ENCODE results near the gene HOXA10.

The HOXA10 gene

GRCh38 chr7:27182285-27182841 lies 8.2 kb upstream of the HOXA10 start:
- Histone ChIP-seq H3K9ac (ENCODE audit: low read depth, low read length) (no peak overlapping the region), H3K9me3 (ENCODE audit: control insufficient read depth, insufficient read depth, low read length) (no peaks in the 10 kb centered on the region), H3K4me3 (ENCODE audit: low read depth, low read length) (no peak overlapping the region), H3K27ac (ENCODE audit: low read depth, low read length) (no peak overlapping the region), H3K4me1 (ENCODE audit: control insufficient read depth, insufficient read depth, low read length) (peaks cover 23% of the 10 kb centered on the region), H3K27me3 (ENCODE audit: control insufficient read depth, insufficient read depth, low read length) (peaks cover 100% of the 10 kb centered on the region), H3K36me3 (ENCODE audit: control insufficient read depth, insufficient read depth, low read length) (no peaks in the 10 kb centered on the region)

- Histone ChIP-seq H3K9me3 (ENCODE audit: control insufficient read depth, insufficient read depth, low read length) (no peaks in the 10 kb centered on the region), H3K27me3 (ENCODE audit: control insufficient read depth, insufficient read depth, low read length) (peaks cover 100% of the 10 kb centered on the region), H3K9ac (ENCODE audit: low read depth, low read length) (no peak overlapping the region), H3K4me1 (ENCODE audit: control insufficient read depth, insufficient read depth, low read length) (peaks cover 18% of the 10 kb centered on the region), H3K4me3 (ENCODE audit: low read depth, low read length) (no peak overlapping the region), H3K27ac (ENCODE audit: low read depth, low read length) (no peak overlapping the region), H3K36me3 (ENCODE audit: control insufficient read depth, insufficient read depth, low read length) (no peaks in the 10 kb centered on the region)
Measured at GRCh38 chr7:27181795-27182275, 7.7 kb upstream of the HOXA10 start.

- peaks cover 7% of the 10 kb centered on the region for H3K4me1 ChIP-seq (ENCODE audit: control insufficient read depth, insufficient read depth, low read length)
- no peaks in the 10 kb centered on the region for H3K36me3 ChIP-seq (ENCODE audit: control insufficient read depth, insufficient read depth, low read length)
- no peak overlapping the region for H3K9ac ChIP-seq (ENCODE audit: low read depth, low read length)
- peaks cover 100% of the 10 kb centered on the region for H3K27me3 ChIP-seq (ENCODE audit: control insufficient read depth, insufficient read depth, low read length)
- H3K27ac ChIP-seq (ENCODE audit: low read depth, low read length): no peak overlapping the region
- H3K4me3 ChIP-seq (ENCODE audit: low read depth, low read length): no peak overlapping the region
- H3K9me3 ChIP-seq (ENCODE audit: control insufficient read depth, insufficient read depth, low read length): no peaks in the 10 kb centered on the region
Measured at GRCh38 chr7:27180431-27181420, 6.6 kb upstream of the HOXA10 start.

GRCh38 chr7:27179503-27180430 lies 5.6 kb upstream of the HOXA10 start:
- no peaks in the 10 kb centered on the region for H3K36me3 ChIP-seq (ENCODE audit: control insufficient read depth, insufficient read depth, low read length)
- no peak overlapping the region for H3K9ac ChIP-seq (ENCODE audit: low read depth, low read length)
- no peak overlapping the region for H3K27ac ChIP-seq (ENCODE audit: low read depth, low read length)
- peaks cover 3% of the 10 kb centered on the region; the same call in 1 of the 2 replicates for H3K4me1 ChIP-seq (ENCODE audit: control insufficient read depth, insufficient read depth, low read length)
- H3K27me3 ChIP-seq (ENCODE audit: control insufficient read depth, insufficient read depth, low read length): peaks cover 100% of the 10 kb centered on the region
- H3K4me3 ChIP-seq (ENCODE audit: low read depth, low read length): no peak overlapping the region
- H3K9me3 ChIP-seq (ENCODE audit: control insufficient read depth, insufficient read depth, low read length): no peaks in the 10 kb centered on the region

- no peaks in the 10 kb centered on the region for H3K9me3 ChIP-seq (ENCODE audit: control insufficient read depth, insufficient read depth, low read length)
- no peak overlapping the region for H3K4me3 ChIP-seq (ENCODE audit: low read depth, low read length)
- H3K9ac ChIP-seq (ENCODE audit: low read depth, low read length): no peak overlapping the region
- no peak overlapping the region for H3K27ac ChIP-seq (ENCODE audit: low read depth, low read length)
- peaks cover 100% of the 10 kb centered on the region for H3K27me3 ChIP-seq (ENCODE audit: control insufficient read depth, insufficient read depth, low read length)
- H3K36me3 ChIP-seq (ENCODE audit: control insufficient read depth, insufficient read depth, low read length): no peaks in the 10 kb centered on the region
- peaks cover 3% of the 10 kb centered on the region; the same call in 1 of the 2 replicates for H3K4me1 ChIP-seq (ENCODE audit: control insufficient read depth, insufficient read depth, low read length)
Measured at GRCh38 chr7:27179030-27179429, 4.9 kb upstream of the HOXA10 start.

- H3K9ac ChIP-seq (ENCODE audit: low read depth, low read length): no peak overlapping the region
- H3K9me3 ChIP-seq (ENCODE audit: control insufficient read depth, insufficient read depth, low read length): no peaks in the 10 kb centered on the region
- no peak overlapping the region for H3K4me3 ChIP-seq (ENCODE audit: low read depth, low read length)
- no peak overlapping the region for H3K27ac ChIP-seq (ENCODE audit: low read depth, low read length)
- H3K27me3 ChIP-seq (ENCODE audit: control insufficient read depth, insufficient read depth, low read length): peaks cover 100% of the 10 kb centered on the region
- peaks cover 3% of the 10 kb centered on the region; the same call in 1 of the 2 replicates for H3K4me1 ChIP-seq (ENCODE audit: control insufficient read depth, insufficient read depth, low read length)
- H3K36me3 ChIP-seq (ENCODE audit: control insufficient read depth, insufficient read depth, low read length): no peaks in the 10 kb centered on the region
Measured at GRCh38 chr7:27178366-27178765, 4.2 kb upstream of the HOXA10 start.

- Histone ChIP-seq H3K9ac (ENCODE audit: low read depth, low read length) (no peak overlapping the region), H3K4me3 (ENCODE audit: low read depth, low read length) (no peak overlapping the region), H3K9me3 (ENCODE audit: control insufficient read depth, insufficient read depth, low read length) (no peaks in the 10 kb centered on the region), H3K27ac (ENCODE audit: low read depth, low read length) (no peak overlapping the region), H3K4me1 (ENCODE audit: control insufficient read depth, insufficient read depth, low read length) (peaks cover 2% of the 10 kb centered on the region; the same call in 1 of the 2 replicates), H3K27me3 (ENCODE audit: control insufficient read depth, insufficient read depth, low read length) (peaks cover 100% of the 10 kb centered on the region), H3K36me3 (ENCODE audit: control insufficient read depth, insufficient read depth, low read length) (no peaks in the 10 kb centered on the region)
Measured at GRCh38 chr7:27177795-27178320, 3.7 kb upstream of the HOXA10 start.

- H3K27me3 ChIP-seq (ENCODE audit: control insufficient read depth, insufficient read depth, low read length): peaks cover 100% of the 10 kb centered on the region
- no peak overlapping the region for H3K9ac ChIP-seq (ENCODE audit: low read depth, low read length)
- H3K4me1 ChIP-seq (ENCODE audit: control insufficient read depth, insufficient read depth, low read length): no peaks in the 10 kb centered on the region
- H3K36me3 ChIP-seq (ENCODE audit: control insufficient read depth, insufficient read depth, low read length): no peaks in the 10 kb centered on the region
- no peak overlapping the region for H3K27ac ChIP-seq (ENCODE audit: low read depth, low read length)
- no peak overlapping the region for H3K4me3 ChIP-seq (ENCODE audit: low read depth, low read length)
- no peaks in the 10 kb centered on the region for H3K9me3 ChIP-seq (ENCODE audit: control insufficient read depth, insufficient read depth, low read length)
Measured at GRCh38 chr7:27176962-27177794, 3.1 kb upstream of the HOXA10 start.

GRCh38 chr7:27176524-27176845 lies 2.4 kb upstream of the HOXA10 start:
- Histone ChIP-seq H3K27ac (ENCODE audit: low read depth, low read length) (no peak overlapping the region), H3K4me3 (ENCODE audit: low read depth, low read length) (no peak overlapping the region), H3K36me3 (ENCODE audit: control insufficient read depth, insufficient read depth, low read length) (no peaks in the 10 kb centered on the region), H3K4me1 (ENCODE audit: control insufficient read depth, insufficient read depth, low read length) (no peaks in the 10 kb centered on the region), H3K9ac (ENCODE audit: low read depth, low read length) (no peak overlapping the region), H3K27me3 (ENCODE audit: control insufficient read depth, insufficient read depth, low read length) (peaks cover 100% of the 10 kb centered on the region), H3K9me3 (ENCODE audit: control insufficient read depth, insufficient read depth, low read length) (no peaks in the 10 kb centered on the region)

All from HUES48 (cell line).